ENCODE data around the gene SMIM35. TPM values are rescaled to one million over a fixed set of nuclear protein-coding genes. Genes with fewer than 3 reads are reported as not detected.

SMIM35 gene
- total and polyA plus RNA-seq, 2 of the 4 experiments (the other 2 are of a cell fraction) = not detected

GRCh38 chr11:117972044-117972443 lies 114.7 kb downstream of the SMIM35 start:
- no peak overlapping the region for H2AFZ ChIP-seq (replicated peaks; ENCODE audit: low read length, poor library complexity)
- H3K27ac ChIP-seq (ENCODE audit: insufficient read depth, low read length) = no peak overlapping the region
- no peak overlapping the region for H2BK15ac ChIP-seq (ENCODE audit: low read depth, low read length)
- H3K4me3 ChIP-seq (ENCODE audit: insufficient read depth, low read depth, low read length) = no peak overlapping the region
- H4K91ac ChIP-seq (ENCODE audit: insufficient read depth, low read depth, low read length) = no peak overlapping the region
- H3K4me1 ChIP-seq (ENCODE audit: control insufficient read depth, insufficient read depth, low read length) = no peaks in the 10 kb centered on the region
- H2BK20ac ChIP-seq (ENCODE audit: low read depth, low read length) = no peak overlapping the region
- no peaks in the 10 kb centered on the region for H3K79me1 ChIP-seq (ENCODE audit: low read depth in 1 of 2, low read length in 2 of 2)
- no peak overlapping the region for H3K4ac ChIP-seq (ENCODE audit: low read depth, low read length)
- no peaks in the 10 kb centered on the region; the same call in 1 of the 2 replicates for H3K27me3 ChIP-seq (ENCODE audit: control insufficient read depth, insufficient read depth, low read length)
- no peak overlapping the region for H3K18ac ChIP-seq (ENCODE audit: low read depth, low read length)
- H3K9ac ChIP-seq (ENCODE audit: low read depth, low read length) = no peak overlapping the region
- no peak overlapping the region for H3K56ac ChIP-seq (ENCODE audit: extremely low read depth, insufficient read depth, low read length)
- CTCF ChIA-PET = no interaction called here
- TF ChIP-seq RFX5 (IDR thresholded peaks at IDR 0.05; ENCODE audit: low read depth, low read length) (no peak), MAZ (IDR thresholded peaks at IDR 0.05; ENCODE audit: borderline replicate concordance, low read depth, low read length) (no peak), FOS (IDR thresholded peaks at IDR 0.05; ENCODE audit: low read depth, low read length) (no peak), BHLHE40 (IDR thresholded peaks at IDR 0.05; ENCODE audit: low read depth, low read length) (no peak), MXI1 (IDR thresholded peaks at IDR 0.05; ENCODE audit: borderline replicate concordance, low read depth, low read length) (no peak), SMC3 (IDR thresholded peaks at IDR 0.05; ENCODE audit: low read depth, low read length) (no peak), POLR2A (IDR thresholded peaks at IDR 0.05; ENCODE audit: low read depth, low read length) (no peak), NFE2L2 (IDR thresholded peaks at IDR 0.05; ENCODE audit: low read depth, low read length) (no peak), RCOR1 (IDR thresholded peaks at IDR 0.05; ENCODE audit: insufficient replicate concordance, low read length) (no peak)
- TF ChIP-seq, protein P1, sequence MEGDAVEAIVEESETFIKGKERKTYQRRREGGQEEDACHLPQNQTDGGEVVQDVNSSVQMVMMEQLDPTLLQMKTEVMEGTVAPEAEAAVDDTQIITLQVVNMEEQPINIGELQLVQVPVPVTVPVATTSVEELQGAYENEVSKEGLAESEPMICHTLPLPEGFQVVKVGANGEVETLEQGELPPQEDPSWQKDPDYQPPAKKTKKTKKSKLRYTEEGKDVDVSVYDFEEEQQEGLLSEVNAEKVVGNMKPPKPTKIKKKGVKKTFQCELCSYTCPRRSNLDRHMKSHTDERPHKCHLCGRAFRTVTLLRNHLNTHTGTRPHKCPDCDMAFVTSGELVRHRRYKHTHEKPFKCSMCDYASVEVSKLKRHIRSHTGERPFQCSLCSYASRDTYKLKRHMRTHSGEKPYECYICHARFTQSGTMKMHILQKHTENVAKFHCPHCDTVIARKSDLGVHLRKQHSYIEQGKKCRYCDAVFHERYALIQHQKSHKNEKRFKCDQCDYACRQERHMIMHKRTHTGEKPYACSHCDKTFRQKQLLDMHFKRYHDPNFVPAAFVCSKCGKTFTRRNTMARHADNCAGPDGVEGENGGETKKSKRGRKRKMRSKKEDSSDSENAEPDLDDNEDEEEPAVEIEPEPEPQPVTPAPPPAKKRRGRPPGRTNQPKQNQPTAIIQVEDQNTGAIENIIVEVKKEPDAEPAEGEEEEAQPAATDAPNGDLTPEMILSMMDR (conservative IDR thresholded peaks at IDR 0.05; ENCODE audit: low read depth, low read length) = no peak
- TF ChIP-seq, protein P2, sequence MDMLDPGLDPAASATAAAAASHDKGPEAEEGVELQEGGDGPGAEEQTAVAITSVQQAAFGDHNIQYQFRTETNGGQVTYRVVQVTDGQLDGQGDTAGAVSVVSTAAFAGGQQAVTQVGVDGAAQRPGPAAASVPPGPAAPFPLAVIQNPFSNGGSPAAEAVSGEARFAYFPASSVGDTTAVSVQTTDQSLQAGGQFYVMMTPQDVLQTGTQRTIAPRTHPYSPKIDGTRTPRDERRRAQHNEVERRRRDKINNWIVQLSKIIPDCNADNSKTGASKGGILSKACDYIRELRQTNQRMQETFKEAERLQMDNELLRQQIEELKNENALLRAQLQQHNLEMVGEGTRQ (IDR thresholded peaks at IDR 0.05; ENCODE audit: low read depth, low read length) = no peak
- no peaks in the 10 kb centered on the region for H4K20me1 ChIP-seq (ENCODE audit: insufficient read depth, low read length)
- no TSS peak for BruUV-seq (replicated peaks)
- dilution Hi-C loops (cut with HindIII; ENCODE audit: low sequenced_read_pairs, unreplicated experiment) (no loop called here), intact Hi-C loops (cut with micrococcal nuclease) (no loop called here), in situ Hi-C loops (cut with MboI; ENCODE audit: low sequenced_read_pairs) (no loop called here)
- no peak overlapping the region for H3K14ac ChIP-seq (replicated peaks; ENCODE audit: low read depth, low read length)
- H3K36me3 ChIP-seq (ENCODE audit: control insufficient read depth, insufficient read depth, low read length) = no peaks in the 10 kb centered on the region
- H4K5ac ChIP-seq (ENCODE audit: low read depth, low read length) = no peak overlapping the region
- no peak for DNase-seq
- no peak overlapping the region for H2BK120ac ChIP-seq (ENCODE audit: low read depth, low read length)
- no peak overlapping the region for H3K23ac ChIP-seq (ENCODE audit: low read depth, low read length)
- H2AK5ac ChIP-seq (ENCODE audit: low read depth, low read length) = no peak overlapping the region
- H3K4me2 ChIP-seq (ENCODE audit: low read depth, low read length) = no peak overlapping the region
- no peaks in the 10 kb centered on the region for H3K9me1 ChIP-seq (ENCODE audit: insufficient read depth, low read length)
- no peak overlapping the region for H2AK9ac ChIP-seq (replicated peaks; ENCODE audit: low read depth, low read length, poor library complexity)
- H4K8ac ChIP-seq (ENCODE audit: low read depth in 2 of 2, low read length in 2 of 2) = no peak overlapping the region
- 60% methylated on average over 1 of the region's 10 CpGs; no CpG with 5 or more reads in 1 of the 2 experiments for WGBS, 2 experiments (ENCODE audit: extremely low coverage in 2 of 2, insufficient read length in 1 of 2)
- POLR2A ChIA-PET (ENCODE audit: unreplicated experiment) = no interaction called here
- no peak for ATAC-seq (ENCODE audit: low read depth)
- H3K9me3 ChIP-seq (ENCODE audit: control insufficient read depth, insufficient read depth, low read length) = no peaks in the 10 kb centered on the region
- H2BK5ac ChIP-seq (ENCODE audit: low read depth, low read length, poor library complexity, severe bottlenecking) = no peak overlapping the region
